Astrocyte (in vitro differentiated cells and primary cell): ENCODE measurements around the gene KIAA0232. TPM values are rescaled to one million over a fixed set of nuclear protein-coding genes. Genes with fewer than 3 reads are reported as not detected.

ENCODE experiments used
- DNase-seq: peaks from one replicate; pipeline ENCODE4 v3.0.0-alpha.2; 2010; ENCODE audit warnings: low read depth
- FAIRE-seq: peaks from 2 replicates; lab custom pipeline; 2011; peaks lifted over from hg19 to GRCh38; lab: Jason Lieb, UNC
- H2AFZ ChIP-seq: 2 replicates; pipeline ENCODE4 v1.6.0; 2012; ENCODE audit warnings: low read depth, low read length, inconsistent platforms
- H3K27ac ChIP-seq: 2 replicates; pipeline ENCODE4 v1.5.1; 2011; ENCODE audit warnings: low read depth, low read length, inconsistent platforms
- H3K27me3 ChIP-seq: 2 replicates; pipeline ENCODE4 v1.6.0; 2011; ENCODE audit warnings: low read length, inconsistent platforms; ENCODE audit not compliant: insufficient read depth
- H3K36me3 ChIP-seq: 2 replicates; pipeline ENCODE4 v1.5.1; 2011; ENCODE audit warnings: low read length, inconsistent platforms; ENCODE audit not compliant: insufficient read depth
- H3K4me1 ChIP-seq: 2 replicates; pipeline ENCODE4 v1.5.1; 2011; ENCODE audit warnings: low read length, inconsistent platforms; ENCODE audit not compliant: insufficient read depth
- H3K4me2 ChIP-seq: 2 replicates; pipeline ENCODE4 v1.6.0; 2012; ENCODE audit warnings: low read length, inconsistent platforms
- H3K4me3 ChIP-seq: 2 replicates; pipeline ENCODE4 v1.5.1; 2011; ENCODE audit warnings: low read depth, mild to moderate bottlenecking, low read length, inconsistent platforms; ENCODE audit not compliant: insufficient read depth
- H3K79me2 ChIP-seq: 2 replicates; pipeline ENCODE4 v1.6.0; 2012; ENCODE audit warnings: mild to moderate bottlenecking, low read length, inconsistent platforms; ENCODE audit not compliant: insufficient read depth
- H3K9ac ChIP-seq: 2 replicates; pipeline ENCODE4 v1.6.0; 2012; ENCODE audit warnings: mild to moderate bottlenecking, low read length, inconsistent platforms
- H3K9me3 ChIP-seq: 2 replicates; pipeline ENCODE4 v1.5.1; 2012; ENCODE audit warnings: low read depth, mild to moderate bottlenecking, low read length, inconsistent platforms; ENCODE audit not compliant: insufficient read depth
- H4K20me1 ChIP-seq: 2 replicates; pipeline ENCODE4 v1.6.0; 2012; ENCODE audit warnings: low read length, inconsistent platforms; ENCODE audit not compliant: insufficient read depth
- H3K27ac Mint-ChIP-seq: one replicate; pipeline ENCODE4 v1.8.0; 2021; ENCODE audit warnings: mild to moderate bottlenecking, mixed read lengths; ENCODE audit not compliant: unreplicated experiment
- H3K27me3 Mint-ChIP-seq: one replicate; pipeline ENCODE4 v1.8.0; 2021; ENCODE audit warnings: low read depth, mixed read lengths; ENCODE audit not compliant: unreplicated experiment
- H3K36me3 Mint-ChIP-seq: one replicate; pipeline ENCODE4 v1.8.0; 2021; ENCODE audit warnings: low read depth, mixed read lengths; ENCODE audit not compliant: unreplicated experiment
- H3K4me1 Mint-ChIP-seq: one replicate; pipeline ENCODE4 v1.8.0; 2021; ENCODE audit warnings: low read depth, mixed read lengths; ENCODE audit not compliant: unreplicated experiment
- H3K4me3 Mint-ChIP-seq: one replicate; pipeline ENCODE4 v1.8.0; 2021; ENCODE audit warnings: mild to moderate bottlenecking, moderate library complexity, mixed read lengths; ENCODE audit not compliant: unreplicated experiment
- H3K9me3 Mint-ChIP-seq: one replicate; pipeline ENCODE4 v1.8.0; 2021; ENCODE audit warnings: mild to moderate bottlenecking, mixed read lengths; ENCODE audit not compliant: unreplicated experiment
- CTCF ChIP-seq: IDR thresholded peaks from 2 replicates; pipeline ENCODE4 v1.5.1; 2011; ENCODE audit warnings: low read depth, mild to moderate bottlenecking, inconsistent platforms, low read length, moderate library complexity; ENCODE audit not compliant: insufficient read depth
- EZH2 ChIP-seq: IDR thresholded peaks from 2 replicates; pipeline ENCODE4 v1.6.1; 2012; ENCODE audit warnings: mild to moderate bottlenecking, low read length, inconsistent platforms; ENCODE audit not compliant: insufficient read depth
- total RNA-seq: library from RNA; stranded (reverse); gene quantifications from 2 replicates; pipeline ENCODE4 v1.2.1, GENCODE V29; 2021

KIAA0232 gene
- total RNA-seq, 1 donor from 2014 or later: 27.6 TPM

GRCh38 chr4:6825403-6825802, 42.9 kb downstream of the KIAA0232 start:
- H3K4me2 ChIP-seq: no peak overlapping the region
- no peak for TF ChIP-seq EZH2
- TF ChIP-seq CTCF: no peak
- Mint-ChIP-seq H3K27ac (no peak overlapping the region), H3K4me1 (no peaks in the 10 kb centered on the region), H3K4me3 (no peak overlapping the region), H3K36me3 (peaks cover 10% of the 10 kb centered on the region), H3K9me3 (peaks cover 7% of the 10 kb centered on the region), H3K27me3 (no peaks in the 10 kb centered on the region)
- H2AFZ ChIP-seq: no peak overlapping the region
- no peak overlapping the region for H3K9ac ChIP-seq
- H3K27ac ChIP-seq: no peak overlapping the region
- peaks cover 51% of the 10 kb centered on the region for H3K79me2 ChIP-seq
- no peak for DNase-seq
- H3K4me3 ChIP-seq: no peak overlapping the region
- no peak for FAIRE-seq
- peaks cover 11% of the 10 kb centered on the region for H3K4me1 ChIP-seq
- peaks cover 43% of the 10 kb centered on the region for H4K20me1 ChIP-seq
- H3K27me3 ChIP-seq: no peaks in the 10 kb centered on the region
- peaks cover 3% of the 10 kb centered on the region for H3K36me3 ChIP-seq
- peaks cover 3% of the 10 kb centered on the region for H3K9me3 ChIP-seq

- H3K4me3 Mint-ChIP-seq: no peak overlapping the region
- peaks cover 40% of the 10 kb centered on the region for H3K79me2 ChIP-seq
Measured at GRCh38 chr4:6826781-6827508, 44.4 kb downstream of the KIAA0232 start.

More at GRCh38 chr4:6826781-6827508, 44.4 kb downstream of the KIAA0232 start:
- Mint-ChIP-seq H3K36me3 (peaks cover 13% of the 10 kb centered on the region), H3K4me1 (no peaks in the 10 kb centered on the region), H3K9me3 (peaks cover 2% of the 10 kb centered on the region), H3K27me3 (no peaks in the 10 kb centered on the region), H3K27ac (no peak overlapping the region)
- Histone ChIP-seq H3K36me3 (peaks cover 3% of the 10 kb centered on the region), H3K27ac (no peak overlapping the region), H2AFZ (no peak overlapping the region), H3K9ac (no peak overlapping the region), H3K4me2 (no peak overlapping the region), H4K20me1 (peaks cover 40% of the 10 kb centered on the region), H3K4me1 (peaks cover 11% of the 10 kb centered on the region), H3K9me3 (no peaks in the 10 kb centered on the region), H3K27me3 (no peaks in the 10 kb centered on the region), H3K4me3 (no peak overlapping the region)
- TF ChIP-seq CTCF (no peak), EZH2 (no peak)
- FAIRE-seq (no peak), DNase-seq (no peak)
